Stomach (tissue), 9 donors: ENCODE data around the gene TFAP2A. TPM values are rescaled to one million over a fixed set of nuclear protein-coding genes. Genes with fewer than 3 reads are reported as not detected.

Experiments
- DNase-seq, 2 donors: peaks; one replicate each; pipeline versions ENCODE4 v3.0.0 to v3.0.0-alpha.2; 2013 to 2019
- H3K27ac ChIP-seq, 5 donors: fragments of 200-600 bp in 4 of 5; sonication (generic) in 4 of 5; one replicate each; pipeline ENCODE4 v1.5.1; 2013 to 2019; ENCODE audit warnings: mild to moderate bottlenecking in 1 of 5, moderate library complexity in 1 of 5
- H3K27me3 ChIP-seq, 3 donors: fragments of 200-600 bp; sonication (generic); one replicate each; pipeline ENCODE4 v1.5.1; 2017 to 2019; ENCODE audit warnings: mixed run types in 1 of 3
- H3K36me3 ChIP-seq, 4 donors: fragments of 200-600 bp; sonication (generic); 1 replicate in 3 of 4; 2 replicates in 1 of 4; pipeline ENCODE4 v1.5.1; 2016 to 2019
- H3K4me1 ChIP-seq, 4 donors: fragments of 200-600 bp; sonication (generic); one replicate each; pipeline ENCODE4 v1.5.1; 2016 to 2019
- H3K4me3 ChIP-seq, 4 donors: fragments of 200-600 bp; sonication (generic) in 3 of 4; one replicate each; pipeline ENCODE4 v1.5.1; 2016 to 2019; ENCODE audit warnings: mild to moderate bottlenecking in 1 of 4
- H3K9me3 ChIP-seq, 4 donors: fragments of 200-600 bp; sonication (generic); one replicate each; pipeline ENCODE4 v1.5.1; 2016 to 2019
- EP300 ChIP-seq: sonication (generic); formaldehyde crosslinking; IDR thresholded peaks from one replicate; pipeline ENCODE4 v1.6.1; 2017; ENCODE audit warnings: antibody characterized with exemption
- POLR2A ChIP-seq, 4 donors: fragments of 450-650 bp; IDR thresholded peaks; one replicate each; pipeline ENCODE4 v1.6.1; 2016; ENCODE audit warnings: antibody characterized with exemption in 4 of 4, control low read depth in 2 of 4, mild to moderate bottlenecking in 1 of 4, moderate library complexity in 1 of 4
- POLR2AphosphoS5 ChIP-seq, 3 donors: sonication (generic); formaldehyde crosslinking; IDR thresholded peaks; one replicate each; pipeline ENCODE4 v1.6.1; 2016; ENCODE audit warnings: antibody characterized with exemption in 3 of 3
- WGBS, 5 donors: extraction: QIAGEN DNeasy Blood & Tissue Kit in 3 of 5; methylation state at CpG; one replicate each; pipeline versions ENCODE4 v1.1.5 to v1.1.7; 2013 to 2018; 5-methylcytosine and 5-hydroxymethylcytosine counted together
- intact Hi-C: fragments of 100-400 bp; cut with DNase I; formaldehyde crosslinking; loops from one replicate; pipeline ENCODE4 v1.15.1; 2023; ENCODE audit warnings: low total_unique reads
- polyA plus RNA-seq, 3 donors: library from polyadenylated mRNA; stranded (reverse); fragments of 200-250 nt; gene quantifications; one replicate each; pipeline ENCODE4 v1.2.3, GENCODE V29; 2013
- total RNA-seq, 5 donors: library from RNA; depleted of rRNA; stranded (reverse); fragments of >200 nt; gene quantifications; one replicate each; pipeline versions ENCODE4 v1.1.0 to v1.2.3, GENCODE V29; 2014 to 2016
- TF ChIP-seq, protein P1 (sequence below), 7 experiments: fragments of 450-650 bp in 4 of 7; fragments of 200-600 bp in 3 of 7; sonication (generic) in 3 of 7; IDR thresholded peaks; one replicate each; pipeline ENCODE4 v1.5.1; 2016 to 2019; ENCODE audit warnings: antibody characterized with exemption in 7 of 7, control low read depth in 2 of 7, mild to moderate bottlenecking in 1 of 7
- donor health status: healthy with polysubstance abuse.
- donor health status: Bipolar disorder and iron deficiency.
- donor health status: healthy.

Gene TFAP2A
- total and polyA plus RNA-seq, 8 donors, result 0.18 to 10.1 (median 0.50) TPM; not detected in 5

DNA sequence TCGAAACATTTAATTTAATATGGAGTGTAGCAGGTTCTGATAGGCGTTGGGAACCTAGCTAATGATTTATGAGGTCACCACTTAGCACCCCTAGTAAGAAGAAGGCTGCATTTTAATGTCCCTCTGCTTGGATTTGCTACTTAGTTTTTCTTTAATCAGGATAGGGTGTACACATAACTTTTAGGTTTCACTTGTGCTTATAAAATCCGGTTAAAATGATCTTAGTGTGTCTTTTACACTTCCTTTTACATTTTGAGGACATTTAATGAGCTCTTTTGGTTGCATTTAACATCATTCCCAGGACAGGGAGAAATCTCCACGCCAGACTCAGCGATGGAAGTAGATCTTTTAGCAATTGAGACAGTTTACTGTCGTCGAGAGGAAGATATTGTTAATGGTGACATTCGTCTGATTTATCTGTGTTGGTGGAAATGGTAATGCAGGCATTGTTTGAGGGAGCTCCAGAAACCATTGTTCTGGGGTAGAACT is 5.6 kb downstream of the TFAP2A start:
- Histone ChIP-seq H3K27ac (no peak overlapping the region), H3K27me3 (peaks cover 38 to 99% (median 64%) of the 10 kb centered on the region in 3 donors), H3K36me3 (no peaks in the 10 kb centered on the region), H3K4me1 (peaks cover 27 to 48% (median 39%) of the 10 kb centered on the region in 4 donors), H3K9me3 (peaks cover 0 to 17% (median 11%) of the 10 kb centered on the region in 4 donors), H3K4me3 (no peak overlapping the region)
- no peak for TF ChIP-seq POLR2AphosphoS5 (IDR thresholded peaks at IDR 0.05)
- TF ChIP-seq, protein P1, sequence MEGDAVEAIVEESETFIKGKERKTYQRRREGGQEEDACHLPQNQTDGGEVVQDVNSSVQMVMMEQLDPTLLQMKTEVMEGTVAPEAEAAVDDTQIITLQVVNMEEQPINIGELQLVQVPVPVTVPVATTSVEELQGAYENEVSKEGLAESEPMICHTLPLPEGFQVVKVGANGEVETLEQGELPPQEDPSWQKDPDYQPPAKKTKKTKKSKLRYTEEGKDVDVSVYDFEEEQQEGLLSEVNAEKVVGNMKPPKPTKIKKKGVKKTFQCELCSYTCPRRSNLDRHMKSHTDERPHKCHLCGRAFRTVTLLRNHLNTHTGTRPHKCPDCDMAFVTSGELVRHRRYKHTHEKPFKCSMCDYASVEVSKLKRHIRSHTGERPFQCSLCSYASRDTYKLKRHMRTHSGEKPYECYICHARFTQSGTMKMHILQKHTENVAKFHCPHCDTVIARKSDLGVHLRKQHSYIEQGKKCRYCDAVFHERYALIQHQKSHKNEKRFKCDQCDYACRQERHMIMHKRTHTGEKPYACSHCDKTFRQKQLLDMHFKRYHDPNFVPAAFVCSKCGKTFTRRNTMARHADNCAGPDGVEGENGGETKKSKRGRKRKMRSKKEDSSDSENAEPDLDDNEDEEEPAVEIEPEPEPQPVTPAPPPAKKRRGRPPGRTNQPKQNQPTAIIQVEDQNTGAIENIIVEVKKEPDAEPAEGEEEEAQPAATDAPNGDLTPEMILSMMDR (IDR thresholded peaks at IDR 0.05), result no peak
- DNase-seq, result no peak
- WGBS, 5 donors, result 17 to 24% (median 19%) methylated on average over 8 of the region's 8 CpGs
- intact Hi-C loops, result no loop called here

DNA sequence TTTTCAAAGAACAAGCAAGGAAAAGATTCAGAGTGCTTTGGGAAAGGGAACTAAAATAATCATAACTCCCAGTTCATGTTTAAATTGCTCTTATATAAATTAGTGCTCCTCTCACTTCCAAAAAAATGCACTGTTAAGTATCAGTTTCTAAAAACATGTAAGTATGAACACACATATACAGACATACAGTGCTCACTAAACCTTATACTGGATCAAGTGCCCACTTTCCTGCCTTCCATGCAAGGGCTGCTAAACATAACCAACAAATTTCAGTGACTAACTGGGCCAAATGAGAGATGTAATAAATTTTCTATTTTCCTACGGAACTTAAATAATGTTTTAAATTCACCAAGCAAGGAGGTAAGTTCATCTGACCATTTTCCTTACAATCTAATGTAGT is 6.4 kb downstream of the TFAP2A start:
- no peak for DNase-seq
- H3K4me3 ChIP-seq, result no peak overlapping the region
- H3K36me3 ChIP-seq, result no peaks in the 10 kb centered on the region
- peaks cover 23 to 48% (median 37%) of the 10 kb centered on the region in 4 donors for H3K4me1 ChIP-seq
- 20 to 29% (median 24%) methylated on average over 1 of the region's 1 CpG for WGBS, 5 donors
- no peak overlapping the region for H3K27ac ChIP-seq
- TF ChIP-seq EP300, result no peak
- TF ChIP-seq, protein P1 (IDR thresholded peaks at IDR 0.05), result no peak
- TF ChIP-seq POLR2AphosphoS5 (IDR thresholded peaks at IDR 0.05), result no peak
- TF ChIP-seq POLR2A (IDR thresholded peaks at IDR 0.05), result no peak
- peaks cover 31 to 99% (median 56%) of the 10 kb centered on the region in 3 donors for H3K27me3 ChIP-seq
- H3K9me3 ChIP-seq, result peaks cover 0 to 17% (median 11%) of the 10 kb centered on the region in 4 donors
- intact Hi-C loops, result no loop called here

DNA sequence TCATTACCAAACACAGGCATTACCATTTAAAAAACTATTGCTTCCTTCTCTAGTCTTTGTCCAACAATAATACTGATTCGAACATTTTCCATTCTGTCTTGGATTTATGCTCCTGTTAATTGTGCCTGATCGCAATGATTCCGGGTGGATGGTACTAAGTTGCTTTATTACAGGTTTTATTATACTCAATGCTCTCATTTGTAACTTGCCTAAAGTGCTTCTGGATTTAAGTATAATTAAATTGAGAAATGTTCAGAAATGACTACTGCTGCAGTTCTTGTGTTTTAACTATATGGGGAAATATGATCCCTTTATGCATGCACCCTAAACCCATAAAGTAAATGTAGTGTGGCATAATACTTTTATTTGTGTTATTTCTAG is 7.2 kb downstream of the TFAP2A start:
- WGBS, 5 donors, result 29 to 33% (median 30%) methylated on average over 3 of the region's 3 CpGs

DNA sequence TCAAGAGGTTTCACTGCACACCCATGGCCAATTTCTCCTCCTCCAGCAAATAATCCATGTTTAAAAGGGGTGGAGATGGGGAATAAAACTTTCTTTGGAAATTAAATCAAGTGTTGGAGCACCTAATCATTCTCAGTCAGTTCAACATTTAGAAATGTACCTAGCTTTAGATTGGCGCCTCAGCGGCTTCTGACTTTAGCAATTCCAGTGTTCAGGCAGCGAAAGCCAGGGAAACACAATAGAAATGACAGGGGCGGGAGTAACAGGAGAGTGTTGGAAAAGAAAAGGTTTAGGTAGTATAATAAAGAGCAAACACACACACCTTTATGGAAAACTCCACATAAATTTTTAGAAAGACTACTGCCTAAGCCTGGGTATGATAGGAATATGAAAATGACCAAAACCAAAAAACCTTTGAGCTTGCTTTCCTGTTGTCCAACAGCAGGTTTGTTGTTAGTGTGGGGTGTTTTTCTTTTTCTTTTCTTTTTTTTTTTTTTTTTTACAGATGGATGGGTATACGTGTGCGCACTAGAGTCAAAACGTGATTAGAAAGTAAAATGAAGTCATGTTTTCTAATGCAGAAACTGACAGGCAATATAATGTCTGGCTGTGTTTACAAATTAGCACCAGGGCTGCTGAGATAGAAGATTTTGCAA is 7.7 kb downstream of the TFAP2A start:
- Histone ChIP-seq H3K27me3 (peaks cover 23 to 98% (median 43%) of the 10 kb centered on the region in 3 donors), H3K36me3 (no peaks in the 10 kb centered on the region), H3K4me1 (peaks cover 15 to 41% (median 28%) of the 10 kb centered on the region in 4 donors), H3K27ac (no peak overlapping the region), H3K4me3 (no peak overlapping the region), H3K9me3 (peaks cover 0 to 17% (median 11%) of the 10 kb centered on the region in 4 donors)
- 21 to 39% (median 25%) methylated on average over 7 of the region's 7 CpGs for WGBS, 5 donors
- intact Hi-C loops, result no loop called here
- DNase-seq, result no peak
- TF ChIP-seq, protein P1 (IDR thresholded peaks at IDR 0.05), result no peak
- TF ChIP-seq POLR2AphosphoS5 (IDR thresholded peaks at IDR 0.05), result no peak
- no peak for TF ChIP-seq EP300
- no peak for TF ChIP-seq POLR2A (IDR thresholded peaks at IDR 0.05)

More for the DNA sequence above, 7.2 kb downstream of the TFAP2A start:
- peaks cover 0 to 17% (median 11%) of the 10 kb centered on the region in 4 donors for H3K9me3 ChIP-seq
- H3K36me3 ChIP-seq, result no peaks in the 10 kb centered on the region
- no peak overlapping the region for H3K27ac ChIP-seq
- H3K4me1 ChIP-seq, result peaks cover 17 to 46% (median 33%) of the 10 kb centered on the region in 4 donors
- no peak overlapping the region for H3K4me3 ChIP-seq
- H3K27me3 ChIP-seq, result peaks cover 25 to 98% (median 48%) of the 10 kb centered on the region in 3 donors
- no peak for DNase-seq
- intact Hi-C loops, result no loop called here
- TF ChIP-seq, protein P1 (IDR thresholded peaks at IDR 0.05), result no peak
- TF ChIP-seq POLR2AphosphoS5 (IDR thresholded peaks at IDR 0.05) (no peak), EP300 (no peak), POLR2A (IDR thresholded peaks at IDR 0.05) (no peak)
